IMR-90 (cell line): ENCODE results near the gene MAN1A2. TPM values are rescaled to one million over a fixed set of nuclear protein-coding genes. Genes with fewer than 3 reads are reported as not detected.
"Not testable (repeated sequence)": the region's sequence is repeated elsewhere in the genome, so short reads cannot be mapped to it uniquely, and the experiment has no call there.

Experiments used
- ATAC-seq: fragments of 200-7000 bp; cut with Tn5 transposase; 2 replicates; pipeline ENCODE4 v1.9.1; 2020; ENCODE audit warnings: low read depth, mild to moderate bottlenecking, moderate library complexity
- BruUV-seq: library from RNA; stranded (reverse); fragments of 400-500 nt; replicated peaks from 2 replicates; lab custom pipeline; 2021; lab: Mats Ljungman, UMichigan
- CTCF ChIA-PET: fragments of 300-600 bp; formaldehyde crosslinking; extraction: SDS; loops from one replicate; lab custom pipeline; 2021; ENCODE audit warnings: antibody characterized with exemption; lab: Yijun Ruan, JAX
- POLR2A ChIA-PET: fragments of 300-600 bp; sonication (Branson Sonifier 250); formaldehyde crosslinking; loops from one replicate; lab custom pipeline; 2022; ENCODE audit warnings: antibody characterized with exemption; ENCODE audit not compliant: unreplicated experiment; lab: Charles Lee
- DNase-seq: peaks from one replicate; pipeline ENCODE4 v3.0.0; 2013
- H2AFZ ChIP-seq: replicated peaks from 2 replicates; pipeline ENCODE3; 2013; ENCODE audit warnings: low read length, mild to moderate bottlenecking; ENCODE audit not compliant: poor library complexity
- H2AK5ac ChIP-seq: 2 replicates; pipeline ENCODE4 v1.6.1; 2013; ENCODE audit warnings: low read depth, low read length, inconsistent platforms
- H2AK9ac ChIP-seq: replicated peaks from 2 replicates; pipeline ENCODE3; 2013; ENCODE audit warnings: mild to moderate bottlenecking, low read depth, low read length, moderate library complexity; ENCODE audit not compliant: poor library complexity
- H2BK120ac ChIP-seq: 2 replicates; pipeline ENCODE4 v1.6.1; 2013; ENCODE audit warnings: low read depth, low read length, inconsistent platforms
- H2BK15ac ChIP-seq: 3 replicates; pipeline ENCODE4 v1.6.1; 2013; ENCODE audit warnings: low read depth, low read length, inconsistent platforms
- H2BK20ac ChIP-seq: 2 replicates; pipeline ENCODE4 v1.6.1; 2013; ENCODE audit warnings: low read depth, mild to moderate bottlenecking, inconsistent platforms, low read length, moderate library complexity
- H2BK5ac ChIP-seq: 2 replicates; pipeline ENCODE4 v1.6.1; 2013; ENCODE audit warnings: mild to moderate bottlenecking, low read depth, low read length, inconsistent platforms; ENCODE audit not compliant: poor library complexity, severe bottlenecking
- H3K14ac ChIP-seq: replicated peaks from 2 replicates; pipeline ENCODE4 v1.6.1; 2013; ENCODE audit warnings: low read depth, low read length, inconsistent platforms
- H3K18ac ChIP-seq: 2 replicates; pipeline ENCODE4 v1.6.1; 2013; ENCODE audit warnings: low read depth, low read length, control low read depth
- H3K23ac ChIP-seq: 2 replicates; pipeline ENCODE4 v1.6.1; 2013; ENCODE audit warnings: low read depth, low read length, inconsistent platforms
- H3K27ac ChIP-seq: 2 replicates; pipeline ENCODE4 v1.5.1; 2013; ENCODE audit warnings: mild to moderate bottlenecking, control low read depth, low read length; ENCODE audit not compliant: insufficient read depth
- H3K27me3 ChIP-seq: 2 replicates; pipeline ENCODE4 v1.6.1; 2013; ENCODE audit warnings: low read length; ENCODE audit not compliant: control insufficient read depth, insufficient read depth
- H3K36me3 ChIP-seq: 2 replicates; pipeline ENCODE4 v1.6.1; 2013; ENCODE audit warnings: low read length, mixed read lengths; ENCODE audit not compliant: control insufficient read depth, insufficient read depth
- H3K4ac ChIP-seq: 2 replicates; pipeline ENCODE4 v1.6.1; 2013; ENCODE audit warnings: low read depth, low read length, inconsistent platforms
- H3K4me1 ChIP-seq: 2 replicates; pipeline ENCODE4 v1.6.1; 2013; ENCODE audit warnings: low read length, mixed read lengths; ENCODE audit not compliant: control insufficient read depth, insufficient read depth
- H3K4me2 ChIP-seq: 2 replicates; pipeline ENCODE4 v1.6.1; 2013; ENCODE audit warnings: low read depth, mild to moderate bottlenecking, control low read depth, low read length, moderate library complexity
- H3K4me3 ChIP-seq: 2 replicates; pipeline ENCODE4 v1.5.1; 2013; ENCODE audit warnings: low read depth, mild to moderate bottlenecking, control low read depth, low read length, moderate library complexity; ENCODE audit not compliant: insufficient read depth
- H3K56ac ChIP-seq: 2 replicates; pipeline ENCODE4 v1.6.1; 2013; ENCODE audit warnings: low read length, inconsistent platforms; ENCODE audit not compliant: insufficient read depth; ENCODE audit errors: extremely low read depth
- H3K79me1 ChIP-seq, 2 experiments: 2 replicates each; pipeline ENCODE4 v1.6.1; 2013; ENCODE audit warnings: low read length in 2 of 2, inconsistent platforms in 1 of 2, low read depth in 1 of 2
- H3K9ac ChIP-seq: 2 replicates; pipeline ENCODE4 v1.6.1; 2013; ENCODE audit warnings: low read depth, low read length, control low read depth
- H3K9me1 ChIP-seq: 2 replicates; pipeline ENCODE4 v1.6.1; 2013; ENCODE audit warnings: low read length, inconsistent platforms; ENCODE audit not compliant: insufficient read depth
- H3K9me3 ChIP-seq: 2 replicates; pipeline ENCODE4 v1.6.1; 2013; ENCODE audit warnings: low read length; ENCODE audit not compliant: control insufficient read depth, insufficient read depth
- H4K20me1 ChIP-seq: 2 replicates; pipeline ENCODE4 v1.6.1; 2013; ENCODE audit warnings: low read length, inconsistent platforms; ENCODE audit not compliant: insufficient read depth
- H4K5ac ChIP-seq: 2 replicates; pipeline ENCODE4 v1.6.1; 2013; ENCODE audit warnings: mild to moderate bottlenecking, low read depth, low read length, control low read depth
- H4K8ac ChIP-seq, 2 experiments: 2 replicates each; pipeline ENCODE4 v1.6.1; 2013; ENCODE audit warnings: low read depth in 2 of 2, low read length in 2 of 2, control low read depth in 1 of 2, inconsistent platforms in 1 of 2
- H4K91ac ChIP-seq: 2 replicates; pipeline ENCODE4 v1.6.1; 2013; ENCODE audit warnings: low read depth, low read length, inconsistent platforms; ENCODE audit not compliant: insufficient read depth
- WGBS, 2 experiments: methylation state at CpG; one replicate each; pipeline versions ENCODE4 v1.1.5 to v1.1.7; 2013; ENCODE audit warnings: missing lambda C conversion rate in 2 of 2; ENCODE audit not compliant: insufficient read length in 1 of 2; ENCODE audit errors: extremely low coverage in 2 of 2; 5-methylcytosine and 5-hydroxymethylcytosine counted together
- dilution Hi-C: fragments of 300-500 bp; cut with HindIII; formaldehyde crosslinking; loops from one replicate; pipeline ENCODE4 v1.14.3; 2018; ENCODE audit warnings: low sequenced_read_pairs; ENCODE audit not compliant: unreplicated experiment
- in situ Hi-C: fragments of 300-500 bp; cut with MboI; formaldehyde crosslinking; loops from 3 replicates; pipeline ENCODE4 v1.14.3; 2019; ENCODE audit warnings: low sequenced_read_pairs, inconsistent platforms, mixed read lengths
- intact Hi-C: fragments of 100-400 bp; cut with micrococcal nuclease; formaldehyde crosslinking; loops from 2 replicates; pipeline ENCODE4 v1.10.0; 2022
- polyA plus RNA-seq, 3 experiments: library from polyadenylated mRNA; depleted of rRNA; stranded (reverse); fragments of >200 nt; gene quantifications; 2 replicates each; pipeline ENCODE4 v1.2.3, GENCODE V29; 2012; ENCODE audit warnings: low replicate concordance in 1 of 3
- total RNA-seq: library from RNA; depleted of rRNA; stranded (reverse); fragments of >200 nt; gene quantifications from 2 replicates; pipeline ENCODE4 v1.2.3, GENCODE V29; 2012

MAN1A2 gene
- total and polyA plus RNA-seq, 2 of the 4 experiments (the other 2 are of a cell fraction): 12.4 to 29.4 TPM

- H2AFZ ChIP-seq, H3K23ac ChIP-seq, H4K91ac ChIP-seq, H4K5ac ChIP-seq, ATAC-seq, H2BK5ac ChIP-seq, H3K56ac ChIP-seq, intact Hi-C loops, H4K8ac ChIP-seq, H3K9ac ChIP-seq, H4K20me1 ChIP-seq, DNase-seq, POLR2A ChIA-PET, H3K4me1 ChIP-seq, H3K4me3 ChIP-seq, H3K27ac ChIP-seq, H2BK15ac ChIP-seq, H3K18ac ChIP-seq, dilution Hi-C loops, H3K9me3 ChIP-seq, H3K4me2 ChIP-seq, H3K79me1 ChIP-seq, BruUV-seq, H2BK20ac ChIP-seq, H3K4ac ChIP-seq, H2BK120ac ChIP-seq, H2AK5ac ChIP-seq, H3K9me1 ChIP-seq, H2AK9ac ChIP-seq, H3K14ac ChIP-seq, CTCF ChIA-PET, H3K27me3 ChIP-seq, H3K36me3 ChIP-seq: not testable (repeated sequence)
- in situ Hi-C loops: loop anchor here (25.0 kb wide), 1 partner anchor 410 kb away; no protein-coding TSS in a partner anchor
- WGBS, 2 experiments: no CpG with 5 or more reads among the region's 3 CpGs
Measured at GRCh38 chr1:117352695-117353094, 14.6 kb upstream of the MAN1A2 start.

- H3K9me3 ChIP-seq, H2BK5ac ChIP-seq, H4K20me1 ChIP-seq, H3K4me2 ChIP-seq, ATAC-seq, H4K5ac ChIP-seq, POLR2A ChIA-PET, H3K9ac ChIP-seq, H3K4me1 ChIP-seq, H2BK15ac ChIP-seq, H3K56ac ChIP-seq, dilution Hi-C loops, H2AFZ ChIP-seq, H4K8ac ChIP-seq, CTCF ChIA-PET, H3K4me3 ChIP-seq, BruUV-seq, H3K27ac ChIP-seq, H3K18ac ChIP-seq, H3K79me1 ChIP-seq, intact Hi-C loops, H3K4ac ChIP-seq, H3K9me1 ChIP-seq, H2BK120ac ChIP-seq, H2AK5ac ChIP-seq, H3K36me3 ChIP-seq, H3K14ac ChIP-seq, H3K27me3 ChIP-seq, H2BK20ac ChIP-seq, DNase-seq, H2AK9ac ChIP-seq, H4K91ac ChIP-seq, H3K23ac ChIP-seq: not testable (repeated sequence)
- WGBS, 2 experiments: 85% methylated on average over 8 of the region's 24 CpGs; no CpG with 5 or more reads in 1 of the 2 experiments
- in situ Hi-C loops: loop anchor here (25.0 kb wide), 1 partner anchor 404 kb away; no protein-coding TSS in a partner anchor
Measured at GRCh38 chr1:117357833-117358603, 9.2 kb upstream of the MAN1A2 start.
